Cardiac fibroblast (primary cell): ENCODE measurements around the gene CKAP4.
A peak's percentile ranks its signal among the peaks of the same experiment; 100 is the strongest.

Experiments used
- DNase-seq, 2 donors: peaks; one replicate each; pipeline versions ENCODE4 v3.0.0 to v3.0.0-alpha.2; 2010; ENCODE audit warnings: low read depth in 2 of 2
- H3K4me3 ChIP-seq, 2 donors: replicated peaks in 1 of 2; 1 replicate in 1 of 2; 2 replicates in 1 of 2; pipeline ENCODE4 v1.5.1; 2011; ENCODE audit warnings: low read depth in 2 of 2, low read length in 2 of 2, mild to moderate bottlenecking in 2 of 2, moderate library complexity in 1 of 2
- CTCF ChIP-seq: IDR thresholded peaks from one replicate; pipeline ENCODE4 v1.5.1; 2011; ENCODE audit warnings: low read depth, mild to moderate bottlenecking, low read length, inconsistent platforms

CKAP4 gene

GRCh38 chr12:106251631-106252455, 4.0 kb upstream of the CKAP4 start:
- no peak overlapping the region for H3K4me3 ChIP-seq
- no peak for TF ChIP-seq CTCF
- DNase-seq = peak in 1 of 2 donors; percentile 18

GRCh38 chr12:106249411-106250135, 1.8 kb upstream of the CKAP4 start:
- no peak for DNase-seq
- H3K4me3 ChIP-seq = no peak overlapping the region
- TF ChIP-seq CTCF = no peak

- peak overlapping the region; percentile 66 to 89 for H3K4me3 ChIP-seq
- peak; percentile 59 to 75 for DNase-seq
- no peak for TF ChIP-seq CTCF
These were observed 1.1 kb upstream of the CKAP4 start for GRCh38 chr12:106248846-106249371.

GRCh38 chr12:106248312-106248845, 559 bp upstream of the CKAP4 start:
- no peak for TF ChIP-seq CTCF
- peak; percentile 85 to 87 for DNase-seq
- H3K4me3 ChIP-seq = peak overlapping the region; percentile 66 to 89

DNA sequence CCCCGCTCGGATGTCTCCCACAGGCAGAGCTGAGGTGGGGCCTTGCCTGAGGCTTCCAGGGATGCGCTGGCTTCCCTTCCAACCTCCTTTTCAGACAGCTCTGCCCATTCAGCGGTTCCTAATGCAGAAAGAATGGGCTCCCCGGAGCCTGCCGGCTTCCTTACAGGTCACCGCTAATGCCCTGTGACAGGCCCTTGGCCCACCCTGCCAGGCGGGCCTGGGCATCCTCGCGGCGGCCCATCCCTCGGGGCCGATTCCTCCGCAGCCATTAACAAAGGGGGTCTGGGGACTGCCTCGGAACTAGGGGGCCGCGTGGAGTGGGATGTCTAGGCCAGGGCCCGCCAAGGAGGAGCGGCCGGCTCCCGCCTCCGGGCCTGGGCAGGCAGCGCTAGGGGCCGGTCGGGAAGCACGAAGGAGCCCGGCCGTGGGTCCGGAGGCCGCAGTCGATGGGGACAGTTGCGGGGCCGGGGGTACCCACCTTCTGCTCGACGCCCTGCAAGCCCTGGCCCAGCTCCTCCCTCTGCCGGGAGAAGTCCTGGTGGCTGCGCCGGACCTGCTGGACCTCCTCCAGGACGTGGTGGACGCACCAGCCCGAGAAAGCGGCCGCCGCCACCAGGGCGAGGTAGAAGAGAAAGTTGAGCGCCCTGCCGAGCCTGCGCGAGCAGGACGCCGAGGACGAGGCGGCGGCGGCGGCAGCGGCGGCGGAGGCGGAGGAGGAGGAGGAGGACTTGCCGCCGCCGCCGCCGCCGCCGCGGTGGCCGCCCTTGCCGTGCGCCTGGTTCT, 738 bp downstream of the CKAP4 start:
- peak; percentile 60 to 77 for DNase-seq
- peak; percentile 14 for TF ChIP-seq CTCF
- H3K4me3 ChIP-seq = peak overlapping the region; percentile 80 to 89

DNA sequence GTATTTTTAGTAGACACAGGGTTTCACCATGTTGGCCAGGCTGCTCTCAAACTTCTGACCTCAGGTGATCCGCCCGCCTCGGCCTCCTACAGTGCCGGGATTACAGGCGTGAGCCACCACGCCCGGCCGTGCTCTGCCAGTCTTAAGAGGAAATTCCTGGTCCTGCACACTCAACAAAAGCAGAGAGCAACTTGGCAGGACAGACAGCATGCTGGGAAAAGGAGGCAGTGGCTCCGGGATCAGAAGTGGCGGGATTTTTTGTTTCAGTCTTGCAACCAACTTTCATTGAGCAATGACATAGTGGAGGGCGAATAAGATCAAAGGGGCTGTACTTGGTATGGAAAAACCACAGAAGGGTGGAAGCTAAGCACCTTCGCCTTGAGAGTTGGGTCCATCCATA, 2.1 kb downstream of the CKAP4 start:
- H3K4me3 ChIP-seq = peak overlapping the region; percentile 80 to 89
- no peak for TF ChIP-seq CTCF
- peak; percentile 83 to 86 for DNase-seq
